GM18502 (cell line): ENCODE measurements around the gene ZNF132.
A peak's percentile ranks its signal among the peaks of the same experiment; 100 is the strongest.
"Not testable (repeated sequence)": the region's sequence is repeated elsewhere in the genome, so short reads cannot be mapped to it uniquely, and the experiment has no call there.

Experiments used
- ATAC-seq: cut with Tn5 transposase; IDR thresholded peaks from one replicate; pipeline ENCODE4 v1.9.1; 2021; ENCODE audit warnings: mild to moderate bottlenecking; ENCODE audit not compliant: unreplicated experiment, poor library complexity

ZNF132 gene

DNA sequence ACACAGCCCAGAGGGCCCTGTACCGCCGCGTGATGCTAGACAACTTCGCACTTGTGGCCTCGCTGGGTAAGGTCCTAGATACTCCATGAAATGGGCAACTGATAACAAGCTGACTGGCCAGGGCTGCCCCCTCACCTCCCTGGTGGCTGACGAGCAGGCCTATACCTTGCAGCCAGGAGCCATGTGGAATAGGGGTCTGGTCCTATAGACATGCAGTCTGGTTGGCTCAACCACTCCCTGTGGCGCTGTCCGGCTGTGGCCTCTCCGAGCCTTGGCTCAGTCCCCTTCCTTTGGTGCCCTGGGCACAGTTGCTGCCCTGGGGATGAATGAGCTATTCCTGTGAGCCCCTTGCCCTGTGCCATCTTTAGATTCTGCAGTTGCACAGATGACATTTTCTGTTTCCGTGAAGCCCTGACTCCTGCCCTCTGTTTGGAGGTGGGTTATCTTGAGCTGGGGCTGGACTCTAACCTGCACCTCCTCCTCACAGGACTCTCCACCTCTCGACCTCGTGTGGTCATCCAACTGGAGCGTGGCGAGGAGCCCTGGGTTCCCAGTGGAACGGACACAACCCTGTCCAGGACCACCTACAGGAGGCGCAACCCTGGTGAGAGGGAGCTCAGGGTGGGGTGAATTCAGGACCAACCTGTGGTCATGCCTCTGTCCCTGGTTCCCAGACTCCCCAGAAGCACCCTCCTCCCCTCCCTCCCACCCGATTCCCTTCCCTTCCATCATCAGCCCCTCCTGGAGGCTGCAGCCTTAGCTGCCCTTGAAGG, 29.5 kb upstream of the ZNF132 start:
- ATAC-seq: no peak

GRCh38 chr19:58468216-58468839, 28.4 kb upstream of the ZNF132 start:
- no peak for ATAC-seq

DNA sequence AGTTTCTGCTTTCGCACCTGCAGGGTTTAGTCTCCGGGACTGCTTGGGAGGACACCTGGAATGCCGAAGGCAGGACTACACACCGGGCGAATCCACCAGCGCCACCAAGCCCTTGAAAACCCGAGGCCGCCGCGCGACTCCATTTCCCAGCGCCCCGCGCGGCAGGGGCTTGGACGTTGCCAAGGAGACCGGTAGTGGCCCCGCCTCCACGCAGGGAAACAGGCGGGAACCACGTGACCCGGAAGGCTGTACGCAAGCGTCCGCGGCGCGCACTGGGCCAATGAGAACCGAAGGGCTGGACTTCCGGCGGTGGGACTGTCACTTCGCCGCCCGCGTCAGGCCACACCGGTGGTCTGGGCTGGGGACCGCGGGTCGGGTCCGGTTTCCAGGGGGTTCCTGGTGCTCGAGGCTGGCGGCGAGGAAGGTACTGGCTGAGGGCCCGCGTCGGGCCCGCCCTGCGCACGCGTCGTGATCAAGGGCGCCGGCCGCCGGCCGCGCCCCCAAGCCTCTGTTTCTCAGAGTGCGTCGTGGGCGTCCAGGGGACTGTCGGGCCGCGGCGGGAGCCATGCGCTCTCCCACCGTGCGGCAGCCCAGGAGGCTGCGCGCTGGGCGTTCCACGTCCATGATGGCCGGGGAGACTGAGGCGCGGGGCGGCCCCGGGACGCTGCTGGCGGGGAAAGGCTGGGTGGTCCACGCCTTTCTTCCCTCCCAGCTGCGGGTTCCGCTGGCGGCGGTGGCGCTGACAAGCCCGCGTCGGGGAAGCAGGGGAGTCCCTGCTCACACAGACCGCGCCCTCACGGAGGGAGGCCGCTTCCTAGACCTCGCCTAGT, 27.0 kb upstream of the ZNF132 start, which contains the start of gene ZNF324:
Gene ZNF324 (plus strand): TSS at position 321 of the 830 bp plus-strand sequence. CDS start 2,106 bp downstream, outside the sequence.
- peak; percentile 95 for ATAC-seq

- peak; percentile 19 for ATAC-seq
Observed at GRCh38 chr19:58466089-58466759, 26.3 kb upstream of the ZNF132 start.

GRCh38 chr19:58460039-58460438, 20.1 kb upstream of the ZNF132 start:
- ATAC-seq: no peak

GRCh38 chr19:58456111-58456510, 16.2 kb upstream of the ZNF132 start:
- ATAC-seq: no peak

DNA sequence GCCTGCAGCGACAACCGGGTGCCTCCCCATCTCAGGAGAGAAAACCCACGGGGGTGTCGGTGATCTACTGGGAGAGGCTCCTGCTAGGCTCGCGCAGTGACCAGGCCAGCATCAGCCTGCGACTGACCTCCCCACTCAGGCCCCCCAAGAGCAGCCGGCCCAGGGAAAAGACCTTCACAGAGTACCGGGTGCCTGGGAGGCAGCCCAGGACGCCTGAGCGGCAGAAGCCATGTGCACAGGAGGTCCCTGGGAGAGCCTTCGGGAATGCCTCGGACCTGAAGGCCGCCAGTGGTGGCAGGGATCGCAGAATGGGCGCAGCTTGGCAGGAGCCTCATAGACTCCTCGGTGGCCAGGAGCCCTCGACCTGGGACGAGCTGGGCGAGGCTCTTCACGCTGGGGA, 15.4 kb upstream of the ZNF132 start:
- ATAC-seq: no peak

DNA sequence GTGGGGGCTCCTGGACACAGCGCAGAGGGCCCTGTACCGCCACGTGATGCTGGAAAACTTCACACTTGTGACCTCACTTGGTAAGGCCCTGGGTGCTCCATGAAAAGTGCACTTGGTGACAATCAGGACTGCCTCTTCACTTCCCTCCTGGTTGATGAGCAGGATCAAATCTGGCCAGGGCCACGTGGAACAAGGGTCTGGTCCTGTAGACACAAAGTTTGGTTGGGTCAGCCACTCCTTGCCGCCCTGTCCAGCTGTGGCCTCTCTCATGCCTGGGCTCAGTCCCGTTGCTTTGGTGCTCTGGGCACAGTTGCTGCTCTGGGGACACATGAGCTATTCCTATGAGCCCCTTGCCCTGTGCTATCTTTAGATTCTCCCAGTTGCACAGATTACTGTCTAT, 13.8 kb upstream of the ZNF132 start:
- no peak for ATAC-seq

DNA sequence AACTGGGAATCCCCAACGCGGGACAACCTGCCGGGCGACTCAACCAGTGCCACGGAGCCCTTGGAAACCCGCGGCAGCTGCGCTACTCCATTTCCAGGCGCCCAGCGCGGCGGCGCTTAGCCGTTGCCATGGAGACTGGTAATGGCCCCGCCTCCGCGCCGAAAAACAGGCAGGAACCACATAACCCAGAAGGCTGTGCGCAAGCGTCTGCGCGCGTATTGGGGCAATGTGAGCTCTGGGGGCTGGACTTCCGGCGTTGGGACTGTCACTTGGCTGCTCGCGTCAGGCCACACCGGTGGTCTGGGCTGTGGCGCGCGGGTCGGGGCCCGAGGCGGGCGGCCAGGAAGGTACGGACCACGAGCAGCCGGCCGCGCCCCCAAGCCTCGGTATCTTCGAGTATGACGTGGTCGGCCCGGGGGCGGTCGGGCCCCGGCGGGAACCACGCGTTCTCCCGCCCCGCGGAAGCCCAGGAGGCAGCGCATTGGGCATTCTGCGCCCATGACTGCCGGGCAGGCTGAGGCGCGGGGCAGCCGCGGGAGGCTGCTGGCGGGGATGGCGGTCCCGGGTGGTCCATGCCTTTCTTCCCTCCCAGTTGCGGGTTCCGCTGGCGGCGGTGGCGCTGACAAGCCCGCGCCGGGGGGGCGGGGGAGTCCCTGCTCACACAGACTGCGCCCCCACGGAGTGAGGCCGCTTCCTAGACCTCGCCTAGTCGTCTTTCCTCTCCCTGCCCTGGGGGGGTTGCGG, 11.6 kb upstream of the ZNF132 start, which contains the start of gene ZNF324B:
Gene ZNF324B (plus strand): TSS at position 265 of the 744 bp plus-strand sequence. CDS start 2,080 bp downstream, outside the sequence.
- peak; percentile 94 for ATAC-seq

DNA sequence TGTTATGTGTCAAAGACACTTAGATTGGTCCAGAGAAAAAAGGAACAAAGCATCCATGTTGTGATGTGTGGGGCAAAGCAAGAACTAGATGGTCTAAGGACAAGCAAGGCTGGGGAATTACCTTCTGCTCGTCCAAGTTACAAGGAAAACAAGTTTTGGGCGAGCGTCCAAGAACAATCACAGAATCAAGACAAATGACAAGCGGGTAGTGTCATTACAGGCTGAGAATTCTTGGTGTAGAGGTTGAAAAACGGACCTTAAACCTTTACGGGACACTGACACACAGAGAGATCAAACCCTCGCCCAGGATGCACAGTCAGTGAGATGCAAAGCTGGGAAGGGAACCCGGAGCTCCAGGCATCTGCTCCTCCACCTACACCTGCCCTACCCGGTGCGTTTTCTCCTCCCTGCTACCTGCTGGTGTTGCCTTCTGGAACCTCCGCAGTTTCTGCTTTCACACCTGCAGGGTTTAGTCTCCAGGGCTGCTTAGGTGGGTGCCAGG, 11.0 kb upstream of the ZNF132 start:
- no peak for ATAC-seq

DNA sequence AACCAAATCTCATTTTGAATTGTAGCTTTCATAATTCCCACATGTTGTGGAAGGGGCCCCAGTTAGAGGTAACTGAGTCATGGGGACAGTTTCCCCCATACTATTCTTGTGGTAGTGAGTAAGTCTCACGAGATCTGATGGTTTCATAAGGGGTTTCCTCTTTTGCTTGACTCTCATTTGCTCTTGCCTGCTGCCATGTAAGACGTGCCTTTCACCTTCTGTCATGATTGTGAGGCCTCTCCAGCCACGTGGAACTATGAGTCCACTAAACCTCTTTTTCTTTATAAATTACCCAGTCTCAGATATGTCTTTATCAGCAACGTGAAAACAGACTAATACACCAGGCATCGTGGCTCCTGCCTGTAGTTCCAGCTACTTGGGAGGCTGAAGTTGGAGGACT, 10.0 kb upstream of the ZNF132 start:
- ATAC-seq: not testable (repeated sequence)

GRCh38 chr19:58448860-58449259, 8.9 kb upstream of the ZNF132 start:
- not testable (repeated sequence) for ATAC-seq

DNA sequence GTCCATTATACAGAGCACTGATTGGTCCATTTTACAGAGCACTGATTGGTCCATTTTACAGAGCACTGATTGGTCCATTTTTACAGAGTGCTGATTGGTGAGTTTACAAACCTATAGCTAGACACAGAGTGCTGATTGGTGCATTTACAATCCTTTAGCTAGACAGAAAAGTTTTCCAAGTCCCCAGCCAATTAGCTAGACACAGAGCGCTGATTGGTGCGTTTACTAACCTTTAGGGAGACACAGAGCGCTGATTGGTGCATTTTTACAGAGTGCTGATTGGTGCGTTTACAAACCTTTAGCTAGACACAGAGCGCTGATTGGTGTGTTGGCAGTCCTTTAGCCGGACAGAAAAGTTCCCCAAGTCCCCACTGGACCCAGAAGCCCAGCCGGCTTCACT, 3.0 kb upstream of the ZNF132 start:
- not testable (repeated sequence) for ATAC-seq

DNA sequence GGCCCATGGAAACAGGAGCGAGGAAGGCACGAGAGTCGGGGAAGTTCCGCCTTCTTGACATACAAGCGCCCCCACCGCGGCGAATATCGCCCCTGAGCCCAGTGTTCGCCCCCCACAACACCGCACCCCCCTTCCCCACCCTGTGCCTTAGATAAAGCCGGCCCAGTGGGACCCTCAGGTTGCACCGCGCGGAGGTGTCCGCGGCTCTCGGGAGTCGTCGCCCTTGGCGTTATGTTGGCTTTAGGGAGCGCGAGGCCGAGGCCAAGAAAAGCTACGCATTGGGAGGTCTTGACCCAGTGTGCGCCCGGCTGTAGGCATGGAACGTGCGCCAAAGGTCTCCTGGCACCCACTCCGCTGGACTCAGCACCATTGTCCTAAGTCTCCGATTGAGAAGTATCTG, 603 bp upstream of the ZNF132 start:
- ATAC-seq: no peak

DNA sequence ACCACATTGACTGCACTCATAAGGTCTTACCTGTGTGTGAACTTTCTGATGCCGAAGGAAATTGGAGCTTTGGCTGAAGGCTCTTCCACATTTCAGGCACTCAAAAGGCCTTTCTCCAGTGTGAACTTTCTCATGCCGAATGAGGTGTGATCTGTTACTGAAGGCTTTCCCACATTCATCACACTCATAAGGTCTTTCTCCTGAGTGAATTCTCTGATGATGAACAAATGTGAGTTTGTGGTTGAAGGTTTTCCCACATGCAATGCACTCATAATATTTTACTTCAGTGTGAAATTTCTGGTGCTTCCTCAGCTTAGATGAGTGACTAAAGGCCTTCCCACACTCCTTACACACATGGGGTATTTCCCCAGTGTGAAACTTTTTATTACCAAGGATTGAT, 5.7 kb downstream of the ZNF132 start:
- ATAC-seq: no peak

DNA sequence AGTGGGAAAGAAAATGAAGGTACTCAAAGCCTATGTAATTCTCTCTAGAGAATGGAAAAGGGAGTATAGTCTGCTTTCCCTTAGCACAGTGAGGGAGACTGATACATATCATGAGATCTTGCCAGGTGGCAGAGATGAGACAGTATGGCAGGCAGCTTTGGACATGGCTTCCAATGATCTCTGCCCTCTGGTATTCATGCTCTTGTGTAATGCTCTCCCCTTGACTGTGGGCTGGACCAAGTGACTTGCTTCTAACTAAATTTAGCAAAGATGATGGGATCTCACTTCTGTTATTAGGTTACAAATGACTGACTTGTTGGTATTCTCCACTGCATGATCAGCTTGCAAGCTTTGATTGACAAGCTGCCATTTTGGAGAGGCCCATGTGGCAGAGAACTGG, 10.2 kb downstream of the ZNF132 start:
- no peak for ATAC-seq

DNA sequence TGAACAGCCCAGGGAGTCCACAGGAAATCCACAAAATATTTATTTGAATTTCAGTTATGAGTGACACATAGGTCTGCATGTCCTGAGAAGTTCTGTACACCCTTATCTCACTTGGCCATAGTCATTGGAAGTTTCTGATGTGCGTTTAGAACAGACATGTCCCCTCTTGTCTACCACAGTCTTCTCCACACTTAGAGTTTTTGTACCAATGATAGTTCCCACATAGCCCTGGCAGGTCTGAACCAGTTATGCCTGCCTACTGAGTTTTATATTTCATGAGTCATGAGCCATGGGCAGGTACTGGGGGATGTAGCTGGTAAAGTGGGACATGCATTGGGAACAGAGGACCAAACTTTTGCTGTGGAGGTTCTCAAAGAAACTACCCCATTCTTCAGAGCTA, 11.3 kb downstream of the ZNF132 start:
- ATAC-seq: no peak

GRCh38 chr19:58417071-58417470, 22.9 kb downstream of the ZNF132 start:
- ATAC-seq: no peak

GRCh38 chr19:58416604-58417003, 23.3 kb downstream of the ZNF132 start:
- ATAC-seq: no peak
